ENCODE results near the gene AUH. TPM values are rescaled to one million over a fixed set of nuclear protein-coding genes. Genes with fewer than 3 reads are reported as not detected.

The AUH gene
- total RNA-seq, 4 donors from 2014 or later: 23.0 to 39.2 (median 25.7) TPM

DNA sequence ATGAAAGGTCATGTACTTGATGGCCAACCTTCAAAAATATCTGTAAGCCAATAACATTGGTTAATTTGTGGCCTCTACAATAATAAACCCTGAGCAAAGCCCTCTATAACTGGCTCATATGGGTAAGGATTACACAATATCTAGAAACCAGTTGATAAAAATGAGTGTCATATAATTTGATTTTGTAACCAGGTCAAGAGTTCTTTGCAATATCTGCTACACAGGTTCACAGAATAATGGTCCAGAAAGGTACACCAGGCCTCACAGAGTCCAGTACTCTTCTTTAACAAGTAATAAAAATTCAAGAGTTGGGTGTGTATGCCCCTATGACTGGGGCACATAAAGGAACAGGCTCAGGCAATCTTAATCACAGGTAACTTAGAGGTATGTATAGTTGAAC is 95.3 kb downstream of the AUH start:
- TF ChIP-seq POLR2AphosphoS5 (IDR thresholded peaks at IDR 0.05) (no peak), EP300 (IDR thresholded peaks at IDR 0.05) (no peak), POLR2A (IDR thresholded peaks at IDR 0.05) (no peak), CTCF (IDR thresholded peaks at IDR 0.05) (no peak)
- no peaks in the 10 kb centered on the region for H3K9me3 ChIP-seq
- no peak overlapping the region for H3K27ac ChIP-seq
- H3K27me3 ChIP-seq: no peaks in the 10 kb centered on the region
- H3K4me3 ChIP-seq: no peak overlapping the region
- H3K4me1 ChIP-seq: no peaks in the 10 kb centered on the region
- H3K36me3 ChIP-seq: no peaks in the 10 kb centered on the region
- ATAC-seq: no peak

- H3K4me1 ChIP-seq: no peaks in the 10 kb centered on the region
- WGBS, 2 donors (ENCODE audit: low coverage in 1 of 2): 82 to 87% methylated on average over 5 of the region's 5 CpGs
- no peak for ATAC-seq
- H3K36me3 ChIP-seq: no peaks in the 10 kb centered on the region
- no peak overlapping the region for H3K27ac ChIP-seq
- no peaks in the 10 kb centered on the region for H3K27me3 ChIP-seq
- TF ChIP-seq POLR2AphosphoS5 (IDR thresholded peaks at IDR 0.05) (no peak), POLR2A (IDR thresholded peaks at IDR 0.05) (no peak), EP300 (IDR thresholded peaks at IDR 0.05) (no peak), CTCF (IDR thresholded peaks at IDR 0.05) (no peak)
- H3K4me3 ChIP-seq: no peak overlapping the region
- no peaks in the 10 kb centered on the region for H3K9me3 ChIP-seq
These were observed 96.2 kb downstream of the AUH start for GRCh38 chr9:91265514-91265913.

GRCh38 chr9:91261417-91261816 is 100.3 kb downstream of the AUH start:
- H3K27me3 ChIP-seq: no peaks in the 10 kb centered on the region
- H3K27ac ChIP-seq: no peak overlapping the region
- H3K4me1 ChIP-seq: peaks cover 0 to 2% (median 0%) of the 10 kb centered on the region in 3 donors
- TF ChIP-seq POLR2AphosphoS5 (IDR thresholded peaks at IDR 0.05) (no peak), EP300 (IDR thresholded peaks at IDR 0.05) (no peak), POLR2A (IDR thresholded peaks at IDR 0.05) (no peak), CTCF (IDR thresholded peaks at IDR 0.05) (no peak)
- no peaks in the 10 kb centered on the region for H3K9me3 ChIP-seq
- WGBS, 2 donors (ENCODE audit: low coverage in 1 of 2): 50 to 64% methylated on average over 1 of the region's 1 CpG
- H3K36me3 ChIP-seq: no peaks in the 10 kb centered on the region
- H3K4me3 ChIP-seq: no peak overlapping the region
- no peak for ATAC-seq

- Histone ChIP-seq H3K4me1 (peaks cover 0 to 6% (median 0%) of the 10 kb centered on the region in 3 donors), H3K4me3 (no peak overlapping the region), H3K36me3 (no peaks in the 10 kb centered on the region), H3K27ac (no peak overlapping the region), H3K27me3 (no peaks in the 10 kb centered on the region), H3K9me3 (no peaks in the 10 kb centered on the region)
- 76 to 100% methylated on average over 1 of the region's 1 CpG for WGBS, 2 donors (ENCODE audit: low coverage in 1 of 2)
- no peak for TF ChIP-seq EP300 (IDR thresholded peaks at IDR 0.05)
- no peak for TF ChIP-seq POLR2A (IDR thresholded peaks at IDR 0.05)
- no peak for TF ChIP-seq POLR2AphosphoS5 (IDR thresholded peaks at IDR 0.05)
- no peak for TF ChIP-seq CTCF (IDR thresholded peaks at IDR 0.05)
- ATAC-seq: no peak
These were observed 102.6 kb downstream of the AUH start for GRCh38 chr9:91259162-91259561.

GRCh38 chr9:91258451-91258850 is 103.3 kb downstream of the AUH start:
- no peak for ATAC-seq
- peaks cover 0 to 6% (median 0%) of the 10 kb centered on the region in 3 donors for H3K4me1 ChIP-seq
- H3K27me3 ChIP-seq: no peaks in the 10 kb centered on the region
- no peak overlapping the region for H3K4me3 ChIP-seq
- H3K36me3 ChIP-seq: no peaks in the 10 kb centered on the region
- no peak overlapping the region for H3K27ac ChIP-seq
- no peaks in the 10 kb centered on the region for H3K9me3 ChIP-seq
- no peak for TF ChIP-seq POLR2AphosphoS5 (IDR thresholded peaks at IDR 0.05)
- TF ChIP-seq EP300 (IDR thresholded peaks at IDR 0.05): no peak
- TF ChIP-seq CTCF (IDR thresholded peaks at IDR 0.05): no peak
- TF ChIP-seq POLR2A (IDR thresholded peaks at IDR 0.05): no peak
- WGBS, 2 donors (ENCODE audit: low coverage in 1 of 2): 78 to 100% methylated on average over 2 to 3 of the region's 3 CpGs

Measured in gastroesophageal sphincter (tissue), 4 donors.